ENCODE results near the gene KCNIP1.

The KCNIP1 gene

GRCh38 chr5:170731052-170731451, 227.2 kb downstream of the KCNIP1 start:
- TF ChIP-seq, protein P1, sequence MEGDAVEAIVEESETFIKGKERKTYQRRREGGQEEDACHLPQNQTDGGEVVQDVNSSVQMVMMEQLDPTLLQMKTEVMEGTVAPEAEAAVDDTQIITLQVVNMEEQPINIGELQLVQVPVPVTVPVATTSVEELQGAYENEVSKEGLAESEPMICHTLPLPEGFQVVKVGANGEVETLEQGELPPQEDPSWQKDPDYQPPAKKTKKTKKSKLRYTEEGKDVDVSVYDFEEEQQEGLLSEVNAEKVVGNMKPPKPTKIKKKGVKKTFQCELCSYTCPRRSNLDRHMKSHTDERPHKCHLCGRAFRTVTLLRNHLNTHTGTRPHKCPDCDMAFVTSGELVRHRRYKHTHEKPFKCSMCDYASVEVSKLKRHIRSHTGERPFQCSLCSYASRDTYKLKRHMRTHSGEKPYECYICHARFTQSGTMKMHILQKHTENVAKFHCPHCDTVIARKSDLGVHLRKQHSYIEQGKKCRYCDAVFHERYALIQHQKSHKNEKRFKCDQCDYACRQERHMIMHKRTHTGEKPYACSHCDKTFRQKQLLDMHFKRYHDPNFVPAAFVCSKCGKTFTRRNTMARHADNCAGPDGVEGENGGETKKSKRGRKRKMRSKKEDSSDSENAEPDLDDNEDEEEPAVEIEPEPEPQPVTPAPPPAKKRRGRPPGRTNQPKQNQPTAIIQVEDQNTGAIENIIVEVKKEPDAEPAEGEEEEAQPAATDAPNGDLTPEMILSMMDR (IDR thresholded peaks at IDR 0.05; ENCODE audit: low read depth, low read length) = no peak
- no peak for DNase-seq (ENCODE audit: extremely low read depth, low read depth)

DNA sequence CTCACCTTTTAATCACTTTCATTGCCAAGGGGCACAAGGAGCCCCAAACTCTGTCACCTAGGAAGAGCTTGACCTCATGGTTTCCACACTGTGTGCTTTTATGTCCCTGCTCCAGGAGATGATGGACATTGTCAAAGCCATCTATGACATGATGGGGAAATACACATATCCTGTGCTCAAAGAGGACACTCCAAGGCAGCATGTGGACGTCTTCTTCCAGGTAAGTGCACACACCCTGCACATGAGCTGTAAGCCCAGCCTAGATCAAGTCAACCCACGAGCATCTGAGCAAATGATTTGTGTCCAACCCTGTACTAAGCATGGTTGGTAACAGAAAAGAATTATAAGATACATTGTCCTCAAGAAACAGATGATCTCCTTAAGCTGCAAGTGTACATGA, 228.9 kb downstream of the KCNIP1 start:
- TF ChIP-seq, protein P1 (IDR thresholded peaks at IDR 0.05; ENCODE audit: low read depth, low read length) = no peak
- DNase-seq (ENCODE audit: extremely low read depth, low read depth) = no peak

DNA sequence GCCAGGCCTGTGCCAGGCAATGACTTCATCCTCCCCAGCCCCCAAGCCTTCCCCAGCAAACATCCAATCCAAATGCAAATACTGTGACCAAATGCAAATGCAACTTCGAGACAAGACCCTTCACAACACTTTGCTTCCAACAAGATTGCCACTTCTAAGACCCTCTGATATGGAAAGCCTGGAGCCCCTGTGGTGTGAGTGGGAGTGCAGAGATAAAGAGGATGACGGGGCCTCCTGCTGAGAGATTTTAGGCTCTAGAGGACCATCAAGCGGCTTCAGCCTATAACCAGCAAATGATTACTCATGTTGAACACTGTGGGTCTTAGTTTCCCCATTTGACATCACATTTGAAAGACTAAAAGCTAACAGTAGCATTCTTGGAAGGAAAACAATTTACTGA, 233.1 kb downstream of the KCNIP1 start:
- no peak for DNase-seq (ENCODE audit: extremely low read depth, low read depth)
- TF ChIP-seq, protein P1 (IDR thresholded peaks at IDR 0.05; ENCODE audit: low read depth, low read length) = no peak

DNA sequence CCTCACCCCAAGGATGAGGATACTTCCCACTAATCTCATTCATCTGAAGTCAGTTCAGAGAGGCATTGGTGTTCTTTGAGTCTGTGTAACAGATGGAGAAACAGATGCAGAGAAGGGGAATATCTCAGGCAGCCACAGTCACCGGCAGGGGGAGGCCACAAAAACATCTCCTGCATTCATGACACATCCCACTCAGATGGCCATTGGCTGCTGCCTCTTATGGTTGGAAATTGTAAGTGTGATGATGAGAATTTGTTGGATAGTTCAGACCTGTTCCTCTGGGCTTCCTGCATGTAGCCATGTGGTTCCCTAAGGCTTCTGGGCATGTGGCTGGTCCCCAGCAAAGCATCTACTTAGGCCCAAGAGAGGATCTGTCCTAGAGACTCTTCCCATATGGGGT, 233.8 kb downstream of the KCNIP1 start:
- DNase-seq (ENCODE audit: extremely low read depth, low read depth) = no peak
- TF ChIP-seq, protein P1 (IDR thresholded peaks at IDR 0.05; ENCODE audit: low read depth, low read length) = no peak

DNA sequence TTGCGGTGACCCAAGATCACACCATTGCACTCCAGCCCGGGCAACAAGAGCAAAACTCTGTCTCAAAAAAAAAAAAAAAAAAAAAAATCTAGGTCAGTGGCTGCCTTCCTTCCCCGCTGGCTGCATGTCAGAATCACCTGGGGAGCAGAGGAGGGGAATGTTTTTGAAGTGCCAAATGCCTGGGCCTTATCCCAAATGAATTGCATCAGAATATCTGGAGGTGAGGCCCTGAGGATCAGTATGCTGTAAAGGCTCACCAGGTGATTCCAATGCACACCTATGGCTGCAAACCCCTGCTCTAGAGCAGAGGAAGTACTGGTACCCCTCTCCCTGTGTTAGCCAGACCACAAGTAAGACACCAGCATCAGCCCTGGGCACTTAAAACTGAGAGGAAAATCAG, 235.0 kb downstream of the KCNIP1 start:
- TF ChIP-seq, protein P1 (IDR thresholded peaks at IDR 0.05; ENCODE audit: low read depth, low read length) = no peak
- no peak for DNase-seq (ENCODE audit: extremely low read depth, low read depth)

DNA sequence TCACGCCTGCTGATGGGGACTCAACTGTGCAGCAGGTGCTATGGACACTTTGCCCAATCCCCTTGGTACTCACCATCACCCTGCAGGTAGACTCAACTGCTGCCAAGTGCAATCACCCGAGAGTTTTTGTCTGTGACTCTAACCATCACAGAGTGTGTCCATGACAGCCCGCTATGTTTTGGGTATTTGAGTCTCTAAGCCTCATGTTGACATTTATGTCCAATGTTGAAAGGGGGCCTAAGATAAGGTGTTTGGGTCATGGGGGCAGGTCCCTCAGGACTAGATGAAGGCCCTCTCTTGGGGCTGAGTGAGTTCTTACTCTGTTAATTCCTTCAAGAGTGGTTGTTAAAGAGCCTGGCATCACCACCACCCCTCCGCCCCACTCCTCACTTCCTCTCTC, 235.6 kb downstream of the KCNIP1 start:
- TF ChIP-seq, protein P1 (IDR thresholded peaks at IDR 0.05; ENCODE audit: low read depth, low read length) = no peak
- no peak for DNase-seq (ENCODE audit: extremely low read depth, low read depth)

DNA sequence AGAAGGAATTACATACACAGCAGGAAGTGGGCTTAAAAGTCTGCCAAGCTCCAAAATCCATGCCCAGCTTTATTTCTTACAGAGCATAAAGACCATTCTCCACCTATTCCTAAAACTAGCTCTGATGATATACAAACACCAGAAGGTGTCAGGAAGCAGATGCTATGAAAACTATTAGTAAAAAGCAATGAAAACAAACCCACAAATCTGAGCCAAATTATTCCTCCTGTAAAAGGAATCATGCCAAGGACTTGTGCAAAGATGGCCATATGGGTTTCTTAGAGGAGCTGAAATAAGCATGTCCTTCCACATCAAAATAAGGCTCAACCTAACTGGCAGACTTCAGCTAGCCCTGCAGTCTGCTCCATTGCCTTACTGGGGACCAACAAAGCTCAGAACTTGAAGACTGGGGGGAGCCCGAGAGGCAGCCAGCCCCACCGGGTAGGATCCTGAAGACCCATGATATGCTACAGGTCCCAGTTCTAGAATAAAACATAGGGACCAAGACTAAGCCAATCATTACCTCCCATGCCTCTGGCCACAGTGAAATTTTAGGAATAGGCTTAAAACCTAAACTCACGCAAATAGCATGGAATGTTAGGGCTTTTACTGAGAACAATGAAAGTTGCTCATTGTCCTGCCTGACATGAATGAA, 236.9 kb downstream of the KCNIP1 start:
- TF ChIP-seq, protein P1 (IDR thresholded peaks at IDR 0.05; ENCODE audit: low read depth, low read length) = no peak
- no peak for DNase-seq (ENCODE audit: extremely low read depth, low read depth)

Measured in AG09319 (cell line).